ENCODE results near the gene COMMD1. TPM values are rescaled to one million over a fixed set of nuclear protein-coding genes. Genes with fewer than 3 reads are reported as not detected.

COMMD1 gene
- total RNA-seq, 1 donor from 2014 or later = 26.6 TPM

DNA sequence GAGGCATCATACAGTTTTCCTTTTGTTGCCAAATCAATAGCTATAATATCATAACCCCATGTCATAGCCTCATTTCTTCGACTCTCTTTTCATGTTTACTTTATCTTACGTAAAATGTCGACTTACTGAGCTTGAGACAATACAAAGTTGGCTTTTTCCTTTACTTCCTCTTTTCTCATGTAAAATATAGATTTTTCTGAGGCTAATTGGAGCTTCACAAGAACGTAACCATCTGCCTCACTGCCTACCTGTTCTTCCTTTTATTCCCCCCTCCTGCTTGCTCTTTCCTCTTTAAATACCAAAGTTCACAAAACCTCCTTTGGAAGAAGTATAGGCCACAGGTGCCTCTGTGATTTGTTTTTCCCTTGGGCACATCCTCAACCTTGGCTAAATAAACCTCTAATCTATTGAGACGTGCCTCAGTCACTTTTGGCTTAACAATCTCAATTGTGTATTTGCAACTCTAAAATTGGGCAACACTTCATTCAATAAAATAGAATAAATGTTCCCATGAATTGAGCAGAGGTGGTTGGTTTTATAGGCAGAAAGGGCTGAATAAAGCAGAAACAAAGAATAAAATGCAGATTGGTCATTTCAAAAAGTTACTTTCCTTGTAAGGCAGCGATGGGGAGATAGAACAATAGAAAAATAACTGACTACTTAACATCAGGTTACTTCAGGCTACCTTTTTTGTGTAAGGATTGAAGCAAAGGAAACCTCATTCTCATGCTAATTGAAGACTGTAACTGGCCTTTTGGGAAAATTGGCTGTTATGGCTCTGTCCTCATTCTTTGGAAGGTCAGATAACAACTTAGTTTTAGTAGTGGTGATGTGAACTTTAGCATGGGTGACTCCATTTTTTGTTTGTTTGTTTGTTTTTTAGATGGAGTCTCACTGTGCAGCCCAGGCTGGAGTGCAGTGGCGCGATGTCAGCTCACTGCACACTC, 21.3 kb downstream of the COMMD1 start:
- Histone ChIP-seq H3K27ac (no peak overlapping the region), H3K27me3 (ENCODE audit: low read depth) (no peaks in the 10 kb centered on the region), H3K36me3 (no peaks in the 10 kb centered on the region), H3K4me1 (no peaks in the 10 kb centered on the region), H3K4me3 (no peak overlapping the region), H3K9me3 (no peaks in the 10 kb centered on the region)
- no peak for ATAC-seq
- no peak for DNase-seq
- TF ChIP-seq CTCF (IDR thresholded peaks at IDR 0.05) = no peak
- intact Hi-C loops (cut with DNase I) = no loop called here

GRCh38 chr2:61928826-61929461, 23.5 kb downstream of the COMMD1 start:
- intact Hi-C loops (cut with DNase I) = no loop called here
- Histone ChIP-seq H3K4me3 (no peak overlapping the region), H3K36me3 (no peaks in the 10 kb centered on the region), H3K27ac (no peak overlapping the region), H3K9me3 (no peaks in the 10 kb centered on the region), H3K27me3 (ENCODE audit: low read depth) (no peaks in the 10 kb centered on the region), H3K4me1 (no peaks in the 10 kb centered on the region)
- DNase-seq (no peak), ATAC-seq (peak in 1 of 2 donors; percentile 45)
- no peak for TF ChIP-seq CTCF (IDR thresholded peaks at IDR 0.05)

DNA sequence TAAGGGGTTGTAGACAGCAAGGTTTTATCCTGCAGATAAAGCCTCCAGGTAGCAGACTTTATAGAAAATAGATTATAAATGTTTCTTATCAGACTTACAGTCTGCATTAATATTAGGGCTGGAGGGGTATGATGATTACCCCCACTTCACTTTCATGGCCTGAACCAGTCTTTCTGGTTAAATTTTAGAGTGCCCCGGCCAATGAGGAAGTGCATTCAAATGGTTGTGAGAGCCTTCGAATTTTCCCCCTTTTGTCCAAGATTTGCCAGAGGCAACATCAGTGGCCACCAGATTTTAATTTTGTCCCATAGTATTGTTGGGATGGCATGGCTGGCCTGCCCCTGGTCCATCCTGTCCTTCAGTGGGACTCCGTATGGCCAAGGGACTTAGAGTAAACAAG, 31.6 kb downstream of the COMMD1 start:
- no peak for TF ChIP-seq CTCF (IDR thresholded peaks at IDR 0.05)
- H3K36me3 ChIP-seq = peaks cover 6% of the 10 kb centered on the region
- no peak overlapping the region for H3K27ac ChIP-seq
- no peak for DNase-seq
- ATAC-seq = no peak
- no peaks in the 10 kb centered on the region for H3K9me3 ChIP-seq
- H3K27me3 ChIP-seq (ENCODE audit: low read depth) = no peaks in the 10 kb centered on the region
- H3K4me1 ChIP-seq = no peaks in the 10 kb centered on the region
- intact Hi-C loops (cut with DNase I) = no loop called here
- H3K4me3 ChIP-seq = no peak overlapping the region

DNA sequence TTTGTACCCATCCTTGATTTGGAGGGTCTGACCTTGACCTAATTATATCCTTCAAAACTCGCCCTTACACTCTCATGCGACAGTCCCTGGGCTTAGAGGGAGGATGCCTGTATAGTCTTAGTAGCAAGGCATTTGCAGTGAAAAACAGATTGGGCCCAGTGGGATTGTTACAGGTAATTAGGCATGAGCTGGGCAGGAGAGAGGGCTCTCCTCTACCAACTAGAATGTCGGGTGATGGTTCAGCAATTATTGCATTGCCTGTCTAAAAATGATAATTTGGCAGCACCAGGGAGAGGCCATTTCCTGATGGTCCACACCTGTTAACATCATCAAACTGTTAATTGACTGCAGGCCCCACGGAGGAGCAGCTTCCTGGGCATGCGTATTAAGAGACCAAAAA, 32.4 kb downstream of the COMMD1 start:
- intact Hi-C loops (cut with DNase I) = no loop called here
- Histone ChIP-seq H3K4me1 (no peaks in the 10 kb centered on the region), H3K4me3 (no peak overlapping the region), H3K27me3 (ENCODE audit: low read depth) (no peaks in the 10 kb centered on the region), H3K9me3 (no peaks in the 10 kb centered on the region), H3K27ac (no peak overlapping the region), H3K36me3 (peaks cover 6% of the 10 kb centered on the region)
- TF ChIP-seq CTCF (IDR thresholded peaks at IDR 0.05) = no peak
- DNase-seq = no peak
- no peak for ATAC-seq

- H3K4me1 ChIP-seq = no peaks in the 10 kb centered on the region
- H3K4me3 ChIP-seq = no peak overlapping the region
- ATAC-seq = no peak
- H3K36me3 ChIP-seq = peaks cover 6% of the 10 kb centered on the region
- intact Hi-C loops (cut with DNase I) = no loop called here
- no peak for TF ChIP-seq CTCF (IDR thresholded peaks at IDR 0.05)
- no peaks in the 10 kb centered on the region for H3K9me3 ChIP-seq
- DNase-seq = no peak
- no peaks in the 10 kb centered on the region for H3K27me3 ChIP-seq (ENCODE audit: low read depth)
- no peak overlapping the region for H3K27ac ChIP-seq
Observed at GRCh38 chr2:61938511-61938910, 33.0 kb downstream of the COMMD1 start.
